ENCODE results near the gene SMOC1.

DNA sequence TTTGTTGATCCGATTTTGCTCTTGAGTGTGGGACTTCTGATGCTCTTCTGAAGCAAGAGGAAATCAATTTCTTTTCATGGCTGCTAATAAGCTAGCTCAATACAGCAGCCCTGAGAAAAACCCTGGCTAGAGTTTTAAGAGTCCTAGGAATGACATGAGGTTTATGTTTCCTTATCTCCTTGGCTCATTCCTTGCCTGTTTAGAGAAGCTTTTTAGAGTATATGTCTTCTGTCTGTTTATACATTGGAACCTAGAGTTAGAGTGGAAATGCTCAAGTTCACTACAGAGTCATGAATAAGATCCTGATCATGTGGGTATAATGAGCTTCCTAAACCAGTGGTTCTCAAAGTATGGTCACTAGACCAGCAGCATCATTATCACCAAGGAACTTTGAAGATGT is 34.5 kb downstream of the SMOC1 start:
- TF ChIP-seq, protein P1, sequence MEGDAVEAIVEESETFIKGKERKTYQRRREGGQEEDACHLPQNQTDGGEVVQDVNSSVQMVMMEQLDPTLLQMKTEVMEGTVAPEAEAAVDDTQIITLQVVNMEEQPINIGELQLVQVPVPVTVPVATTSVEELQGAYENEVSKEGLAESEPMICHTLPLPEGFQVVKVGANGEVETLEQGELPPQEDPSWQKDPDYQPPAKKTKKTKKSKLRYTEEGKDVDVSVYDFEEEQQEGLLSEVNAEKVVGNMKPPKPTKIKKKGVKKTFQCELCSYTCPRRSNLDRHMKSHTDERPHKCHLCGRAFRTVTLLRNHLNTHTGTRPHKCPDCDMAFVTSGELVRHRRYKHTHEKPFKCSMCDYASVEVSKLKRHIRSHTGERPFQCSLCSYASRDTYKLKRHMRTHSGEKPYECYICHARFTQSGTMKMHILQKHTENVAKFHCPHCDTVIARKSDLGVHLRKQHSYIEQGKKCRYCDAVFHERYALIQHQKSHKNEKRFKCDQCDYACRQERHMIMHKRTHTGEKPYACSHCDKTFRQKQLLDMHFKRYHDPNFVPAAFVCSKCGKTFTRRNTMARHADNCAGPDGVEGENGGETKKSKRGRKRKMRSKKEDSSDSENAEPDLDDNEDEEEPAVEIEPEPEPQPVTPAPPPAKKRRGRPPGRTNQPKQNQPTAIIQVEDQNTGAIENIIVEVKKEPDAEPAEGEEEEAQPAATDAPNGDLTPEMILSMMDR (IDR thresholded peaks at IDR 0.05) = no peak
- TF ChIP-seq POLR2A (IDR thresholded peaks at IDR 0.05) = no peak
- TF ChIP-seq EP300 (IDR thresholded peaks at IDR 0.05) = no peak

Data from ovary (tissue), 3 donors.